GM21786 (cell line): Measurements from ENCODE around the gene PRDX6.
"Not testable (repeated sequence)": the region's sequence is repeated elsewhere in the genome, so short reads cannot be mapped to it uniquely, and the experiment has no call there.

Source experiments
- ATAC-seq: cut with Tn5 transposase; IDR thresholded peaks from one replicate; pipeline ENCODE4 v1.9.1; 2021; ENCODE audit not compliant: unreplicated experiment

Gene PRDX6

GRCh38 chr1:173477286-173478093 is at the start of gene PRDX6:
PRDX6 (plus strand) TSS chr1:173477335; CDS start chr1:173477398, 63 bp downstream.
- peak; percentile 54 for ATAC-seq

- ATAC-seq, result peak; percentile 80
Measured at GRCh38 chr1:173429471-173430402, 47.4 kb upstream of the PRDX6 start.

- no peak for ATAC-seq
Measured at GRCh38 chr1:173430677-173431303, 46.3 kb upstream of the PRDX6 start.

GRCh38 chr1:173431304-173432045 is 45.7 kb upstream of the PRDX6 start:
- peak; percentile 60 for ATAC-seq

- no peak for ATAC-seq
Measured at GRCh38 chr1:173432331-173432730, 44.8 kb upstream of the PRDX6 start.

- no peak for ATAC-seq
Measured at GRCh38 chr1:173433751-173434326, 43.3 kb upstream of the PRDX6 start.

GRCh38 chr1:173436841-173437428 is 40.2 kb upstream of the PRDX6 start:
- no peak for ATAC-seq

- ATAC-seq, result no peak
Measured at GRCh38 chr1:173438675-173439074, 38.5 kb upstream of the PRDX6 start.

- ATAC-seq, result no peak
Measured at GRCh38 chr1:173440430-173440829, 36.7 kb upstream of the PRDX6 start.

GRCh38 chr1:173444757-173445156 is 32.4 kb upstream of the PRDX6 start:
- no peak for ATAC-seq

GRCh38 chr1:173445164-173445563 is 32.0 kb upstream of the PRDX6 start:
- ATAC-seq, result no peak

- no peak for ATAC-seq
Measured at GRCh38 chr1:173445656-173446055, 31.5 kb upstream of the PRDX6 start.

GRCh38 chr1:173447224-173447623 is 29.9 kb upstream of the PRDX6 start:
- ATAC-seq, result no peak

GRCh38 chr1:173448945-173449344 is 28.2 kb upstream of the PRDX6 start:
- no peak for ATAC-seq

GRCh38 chr1:173451981-173452380 is 25.2 kb upstream of the PRDX6 start:
- no peak for ATAC-seq

- no peak for ATAC-seq
Measured at GRCh38 chr1:173453982-173454381, 23.2 kb upstream of the PRDX6 start.

GRCh38 chr1:173454966-173455524 is 22.1 kb upstream of the PRDX6 start:
- ATAC-seq, result no peak

GRCh38 chr1:173459885-173460284 is 17.2 kb upstream of the PRDX6 start:
- ATAC-seq, result no peak

- ATAC-seq, result not testable (repeated sequence)
Measured at GRCh38 chr1:173462666-173463065, 14.5 kb upstream of the PRDX6 start.

- not testable (repeated sequence) for ATAC-seq
Measured at GRCh38 chr1:173464185-173464584, 12.9 kb upstream of the PRDX6 start.
